ENCODE results near the gene MRPS27.

The MRPS27 gene

DNA sequence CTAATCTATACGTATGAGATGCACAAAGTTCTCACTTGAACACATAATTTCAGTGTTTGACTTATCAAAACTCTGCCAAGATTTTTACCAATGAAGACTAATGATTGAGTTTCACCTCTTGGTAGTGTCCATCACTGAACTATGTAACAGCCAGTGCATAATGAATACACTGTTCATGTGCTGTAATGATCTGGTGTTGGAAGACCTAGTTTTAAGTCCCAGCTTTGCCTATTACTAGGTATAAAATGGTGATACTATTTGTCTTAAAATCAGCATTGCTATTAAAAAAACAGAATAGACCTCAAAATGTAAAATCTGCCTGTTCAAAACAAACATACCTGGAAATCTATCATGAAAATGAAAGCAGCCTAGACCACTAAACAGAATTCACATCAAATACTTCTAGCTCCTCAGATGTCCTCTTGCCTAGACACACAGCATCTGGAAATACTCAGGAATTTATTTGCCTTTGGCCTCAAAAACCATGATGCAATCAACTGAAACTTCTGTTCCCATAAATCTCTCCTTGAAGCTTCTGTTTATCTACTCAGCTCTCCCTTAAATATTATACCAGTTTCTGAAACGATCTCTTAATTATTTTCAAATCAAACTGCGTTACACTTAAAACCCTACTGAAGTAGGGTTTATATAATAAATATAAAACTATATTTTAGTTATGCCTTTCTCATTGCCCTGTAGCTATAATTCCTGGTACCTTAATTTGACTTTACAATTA lies 38.1 kb downstream of the MRPS27 start:
- H3K36me3 ChIP-seq (ENCODE audit: control insufficient read depth, insufficient read depth, low read length), result no peaks in the 10 kb centered on the region

DNA sequence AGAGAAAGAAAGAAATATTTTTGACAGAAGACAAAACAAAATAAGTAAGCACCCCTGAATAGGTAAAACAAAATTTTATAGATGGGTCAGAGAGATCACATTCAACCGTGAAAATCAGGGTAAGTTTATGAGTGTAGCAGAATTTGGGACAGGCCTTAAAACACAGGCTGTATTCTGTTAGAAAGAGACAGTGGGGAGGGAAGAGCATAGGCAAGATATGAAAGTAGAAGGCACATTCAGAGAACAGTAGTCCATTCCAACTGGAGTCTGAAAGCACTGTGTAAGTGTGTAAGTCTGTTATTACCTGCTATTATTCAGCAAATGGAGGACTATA lies 38.6 kb downstream of the MRPS27 start:
- H3K79me1 ChIP-seq (ENCODE audit: low read length), result no peaks in the 10 kb centered on the region
- no peaks in the 10 kb centered on the region for H3K79me2 ChIP-seq (ENCODE audit: control insufficient read depth, insufficient read depth, low read length)
- H3K4ac ChIP-seq (ENCODE audit: low read depth, low read length), result no peak overlapping the region
- no peak overlapping the region for H3K23ac ChIP-seq (ENCODE audit: low read length)
- no CpG with 5 or more reads among the region's 1 CpG for WGBS (ENCODE audit: extremely low coverage, insufficient coverage, low lambda C conversion rate)
- no peak overlapping the region for H3K4me3 ChIP-seq (ENCODE audit: low read length)
- H4K8ac ChIP-seq (ENCODE audit: low read depth, low read length), result no peak overlapping the region
- H2AK5ac ChIP-seq (ENCODE audit: low read length), result no peak overlapping the region
- no peak overlapping the region for H3K56ac ChIP-seq (ENCODE audit: low read length)
- H3K27me3 ChIP-seq (ENCODE audit: insufficient read depth, low read length, poor library complexity), result no peaks in the 10 kb centered on the region
- no peak overlapping the region for H2BK120ac ChIP-seq (ENCODE audit: low read depth, low read length)
- no peak overlapping the region for H3K4me2 ChIP-seq (ENCODE audit: low read length)
- no peak overlapping the region for H3K18ac ChIP-seq (ENCODE audit: low read length)
- no peak for DNase-seq
- no peaks in the 10 kb centered on the region for H3K36me3 ChIP-seq (ENCODE audit: control insufficient read depth, insufficient read depth, low read length)
- H2BK5ac ChIP-seq (ENCODE audit: low read length), result no peak overlapping the region
- H3K27ac ChIP-seq (ENCODE audit: low read depth, low read length), result no peak overlapping the region
- H2BK15ac ChIP-seq (replicated peaks; ENCODE audit: low read depth), result no peak overlapping the region
- no peak overlapping the region for H4K5ac ChIP-seq (ENCODE audit: low read length)
- H3K4me1 ChIP-seq (ENCODE audit: control insufficient read depth, low read depth, low read length), result no peaks in the 10 kb centered on the region
- no peak overlapping the region for H3K9ac ChIP-seq (ENCODE audit: low read length)

More for the DNA sequence above, 38.1 kb downstream of the MRPS27 start:
- Histone ChIP-seq H3K4me3 (ENCODE audit: low read length) (no peak overlapping the region), H3K27ac (ENCODE audit: low read depth, low read length) (no peak overlapping the region), H3K27me3 (ENCODE audit: insufficient read depth, low read length, poor library complexity) (no peaks in the 10 kb centered on the region), H4K8ac (ENCODE audit: low read depth, low read length) (no peak overlapping the region), H3K79me1 (ENCODE audit: low read length) (no peaks in the 10 kb centered on the region), H3K4ac (ENCODE audit: low read depth, low read length) (no peak overlapping the region), H2AK5ac (ENCODE audit: low read length) (no peak overlapping the region), H3K4me2 (ENCODE audit: low read length) (no peak overlapping the region), H3K56ac (ENCODE audit: low read length) (no peak overlapping the region), H2BK5ac (ENCODE audit: low read length) (no peak overlapping the region), H3K18ac (ENCODE audit: low read length) (no peak overlapping the region), H2BK15ac (replicated peaks; ENCODE audit: low read depth) (no peak overlapping the region), H3K79me2 (ENCODE audit: control insufficient read depth, insufficient read depth, low read length) (no peaks in the 10 kb centered on the region), H3K23ac (ENCODE audit: low read length) (no peak overlapping the region), H2BK120ac (ENCODE audit: low read depth, low read length) (no peak overlapping the region), H4K5ac (ENCODE audit: low read length) (no peak overlapping the region), H3K4me1 (ENCODE audit: control insufficient read depth, low read depth, low read length) (no peaks in the 10 kb centered on the region), H3K9ac (ENCODE audit: low read length) (no peak overlapping the region)
- no CpG with 5 or more reads among the region's 3 CpGs for WGBS (ENCODE audit: extremely low coverage, insufficient coverage, low lambda C conversion rate)
- peak; percentile 77 for DNase-seq

DNA sequence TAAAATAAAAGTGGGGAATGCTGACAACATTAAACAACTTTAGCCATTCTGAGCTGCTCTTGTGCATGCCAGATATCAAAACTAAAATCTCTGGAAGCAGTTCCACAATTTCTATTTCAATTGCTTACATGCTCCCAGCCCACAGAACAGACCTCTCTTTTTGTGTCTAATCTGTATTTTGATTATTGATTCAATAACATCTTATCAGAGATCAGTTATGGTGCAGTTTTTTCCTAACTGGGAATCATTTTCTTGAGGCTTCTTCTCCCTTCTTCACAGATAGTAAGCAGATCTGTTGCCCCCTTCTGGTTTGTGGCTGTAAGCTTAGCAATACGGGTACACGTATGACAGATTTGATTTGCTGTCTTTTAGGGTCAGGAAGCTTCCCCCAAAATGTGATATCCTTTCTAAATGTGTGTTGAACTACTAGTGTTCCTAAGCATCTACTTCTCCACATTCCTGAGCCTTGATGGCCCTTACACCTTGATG lies 39.4 kb downstream of the MRPS27 start:
- no peak overlapping the region for H3K4me2 ChIP-seq (ENCODE audit: low read length)
- no peak overlapping the region for H3K56ac ChIP-seq (ENCODE audit: low read length)
- H3K4me3 ChIP-seq (ENCODE audit: low read length), result no peak overlapping the region
- H3K27me3 ChIP-seq (ENCODE audit: insufficient read depth, low read length, poor library complexity), result no peaks in the 10 kb centered on the region
- no peak overlapping the region for H2BK15ac ChIP-seq (replicated peaks; ENCODE audit: low read depth)
- no peak overlapping the region for H3K18ac ChIP-seq (ENCODE audit: low read length)
- H3K79me2 ChIP-seq (ENCODE audit: control insufficient read depth, insufficient read depth, low read length), result no peaks in the 10 kb centered on the region
- H3K4ac ChIP-seq (ENCODE audit: low read depth, low read length), result no peak overlapping the region
- no CpG with 5 or more reads among the region's 2 CpGs for WGBS (ENCODE audit: extremely low coverage, insufficient coverage, low lambda C conversion rate)
- no peaks in the 10 kb centered on the region for H3K36me3 ChIP-seq (ENCODE audit: control insufficient read depth, insufficient read depth, low read length)
- H3K27ac ChIP-seq (ENCODE audit: low read depth, low read length), result no peak overlapping the region
- H3K4me1 ChIP-seq (ENCODE audit: control insufficient read depth, low read depth, low read length), result no peaks in the 10 kb centered on the region
- no peak overlapping the region for H4K8ac ChIP-seq (ENCODE audit: low read depth, low read length)
- H3K23ac ChIP-seq (ENCODE audit: low read length), result no peak overlapping the region
- no peak overlapping the region for H2AK5ac ChIP-seq (ENCODE audit: low read length)
- H2BK5ac ChIP-seq (ENCODE audit: low read length), result no peak overlapping the region
- H2BK120ac ChIP-seq (ENCODE audit: low read depth, low read length), result no peak overlapping the region
- peak; percentile 76 for DNase-seq
- H3K9ac ChIP-seq (ENCODE audit: low read length), result no peak overlapping the region
- no peaks in the 10 kb centered on the region for H3K79me1 ChIP-seq (ENCODE audit: low read length)
- no peak overlapping the region for H4K5ac ChIP-seq (ENCODE audit: low read length)

DNA sequence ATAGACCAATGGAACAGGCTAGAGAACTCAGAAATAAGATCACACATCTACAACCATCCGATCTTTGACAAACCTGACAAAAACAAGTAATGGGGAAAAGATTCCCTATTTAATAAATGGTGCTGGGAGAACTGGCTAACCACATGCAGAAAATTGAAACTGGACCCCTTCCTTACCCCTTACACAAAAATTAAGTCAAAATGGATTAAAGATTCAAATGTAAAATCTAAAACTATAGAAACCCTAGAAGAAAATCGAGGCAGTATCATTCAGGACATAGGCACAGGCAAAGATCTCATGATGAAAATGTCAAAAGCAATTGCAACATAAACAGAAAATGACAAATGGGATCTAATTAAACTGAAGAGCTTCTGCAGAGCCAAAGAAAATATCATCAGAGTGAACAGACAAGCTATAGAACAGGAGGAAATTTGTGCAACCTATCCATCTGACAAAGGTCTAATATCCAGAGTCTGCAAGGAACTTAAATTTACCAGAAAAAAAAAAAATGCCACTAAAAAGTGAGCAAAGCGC lies 43.8 kb downstream of the MRPS27 start:
- Histone ChIP-seq H3K4ac (ENCODE audit: low read depth, low read length) (no peak overlapping the region), H4K5ac (ENCODE audit: low read length) (no peak overlapping the region), H3K4me3 (ENCODE audit: low read length) (no peak overlapping the region), H2BK15ac (replicated peaks; ENCODE audit: low read depth) (no peak overlapping the region), H3K27ac (ENCODE audit: low read depth, low read length) (no peak overlapping the region), H3K36me3 (ENCODE audit: control insufficient read depth, insufficient read depth, low read length) (no peaks in the 10 kb centered on the region), H3K9ac (ENCODE audit: low read length) (no peak overlapping the region), H3K4me1 (ENCODE audit: control insufficient read depth, low read depth, low read length) (no peaks in the 10 kb centered on the region), H3K18ac (ENCODE audit: low read length) (no peak overlapping the region), H3K79me1 (ENCODE audit: low read length) (no peaks in the 10 kb centered on the region), H2BK5ac (ENCODE audit: low read length) (no peak overlapping the region), H2BK120ac (ENCODE audit: low read depth, low read length) (no peak overlapping the region), H3K4me2 (ENCODE audit: low read length) (no peak overlapping the region), H3K56ac (ENCODE audit: low read length) (no peak overlapping the region), H4K8ac (ENCODE audit: low read depth, low read length) (no peak overlapping the region), H3K27me3 (ENCODE audit: insufficient read depth, low read length, poor library complexity) (no peaks in the 10 kb centered on the region), H3K79me2 (ENCODE audit: control insufficient read depth, insufficient read depth, low read length) (no peaks in the 10 kb centered on the region), H3K23ac (ENCODE audit: low read length) (no peak overlapping the region), H2AK5ac (ENCODE audit: low read length) (no peak overlapping the region)
- no peak for DNase-seq
- no CpG with 5 or more reads among the region's 3 CpGs for WGBS (ENCODE audit: extremely low coverage, insufficient coverage, low lambda C conversion rate)

DNA sequence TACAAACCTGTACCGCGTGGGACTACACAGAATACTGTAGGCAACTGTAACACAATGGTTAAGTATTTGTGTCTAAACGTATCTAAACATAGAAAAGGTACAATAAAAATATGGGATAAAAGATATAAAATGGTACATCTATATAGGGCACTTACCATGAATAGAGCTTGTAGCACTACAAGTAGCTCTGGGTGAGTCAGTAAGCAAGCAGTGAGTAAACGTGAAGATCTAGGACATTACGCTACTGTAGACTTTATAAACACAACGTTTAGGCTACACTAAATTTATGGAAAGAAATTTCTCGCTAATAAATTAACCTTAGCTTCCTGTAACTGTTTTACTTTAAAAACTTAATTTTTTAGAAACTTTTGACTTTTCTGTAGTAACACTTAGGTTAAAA lies 46.5 kb downstream of the MRPS27 start:
- H3K56ac ChIP-seq (ENCODE audit: low read length), result no peak overlapping the region
- no peaks in the 10 kb centered on the region for H3K4me1 ChIP-seq (ENCODE audit: control insufficient read depth, low read depth, low read length)
- H2AK5ac ChIP-seq (ENCODE audit: low read length), result no peak overlapping the region
- H2BK120ac ChIP-seq (ENCODE audit: low read depth, low read length), result no peak overlapping the region
- no peak overlapping the region for H3K4me2 ChIP-seq (ENCODE audit: low read length)
- H3K18ac ChIP-seq (ENCODE audit: low read length), result no peak overlapping the region
- H4K8ac ChIP-seq (ENCODE audit: low read depth, low read length), result no peak overlapping the region
- no peak overlapping the region for H3K9ac ChIP-seq (ENCODE audit: low read length)
- no peaks in the 10 kb centered on the region for H3K79me2 ChIP-seq (ENCODE audit: control insufficient read depth, insufficient read depth, low read length)
- H3K4ac ChIP-seq (ENCODE audit: low read depth, low read length), result no peak overlapping the region
- no peak overlapping the region for H4K5ac ChIP-seq (ENCODE audit: low read length)
- DNase-seq, result no peak
- no peak overlapping the region for H3K4me3 ChIP-seq (ENCODE audit: low read length)
- H2BK5ac ChIP-seq (ENCODE audit: low read length), result no peak overlapping the region
- H3K27ac ChIP-seq (ENCODE audit: low read depth, low read length), result no peak overlapping the region
- H2BK15ac ChIP-seq (replicated peaks; ENCODE audit: low read depth), result no peak overlapping the region
- H3K23ac ChIP-seq (ENCODE audit: low read length), result no peak overlapping the region
- no CpG with 5 or more reads among the region's 7 CpGs for WGBS (ENCODE audit: extremely low coverage, insufficient coverage, low lambda C conversion rate)
- H3K79me1 ChIP-seq (ENCODE audit: low read length), result peaks cover 2% of the 10 kb centered on the region
- H3K36me3 ChIP-seq (ENCODE audit: control insufficient read depth, insufficient read depth, low read length), result no peaks in the 10 kb centered on the region
- no peaks in the 10 kb centered on the region for H3K27me3 ChIP-seq (ENCODE audit: insufficient read depth, low read length, poor library complexity)

DNA sequence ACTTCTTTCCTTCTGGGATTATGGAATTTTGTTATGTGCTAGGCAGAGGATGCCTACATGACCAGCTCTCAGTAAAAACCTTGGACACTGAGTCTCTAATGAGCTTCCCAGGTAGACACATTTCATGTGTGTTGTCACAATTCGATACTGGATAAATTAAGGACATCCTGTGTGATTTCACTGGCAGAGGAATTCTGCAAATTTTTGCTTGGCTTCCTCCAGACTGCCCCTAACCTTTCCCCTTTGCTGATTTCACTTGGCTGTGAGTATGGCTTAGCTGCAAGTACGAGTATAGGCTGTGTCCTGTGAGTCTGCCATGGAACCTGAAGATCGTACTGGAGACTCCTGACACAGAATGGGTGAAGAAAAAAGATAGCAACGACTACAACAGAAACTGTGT lies 47.6 kb downstream of the MRPS27 start:
- no peak overlapping the region for H4K8ac ChIP-seq (ENCODE audit: low read depth, low read length)
- H3K9ac ChIP-seq (ENCODE audit: low read length), result no peak overlapping the region
- H3K4ac ChIP-seq (ENCODE audit: low read depth, low read length), result no peak overlapping the region
- WGBS (ENCODE audit: extremely low coverage, insufficient coverage, low lambda C conversion rate), result no CpG with 5 or more reads among the region's 4 CpGs
- H4K5ac ChIP-seq (ENCODE audit: low read length), result no peak overlapping the region
- no peak overlapping the region for H2BK5ac ChIP-seq (ENCODE audit: low read length)
- H3K4me3 ChIP-seq (ENCODE audit: low read length), result no peak overlapping the region
- H3K18ac ChIP-seq (ENCODE audit: low read length), result no peak overlapping the region
- peaks cover 2% of the 10 kb centered on the region for H3K79me1 ChIP-seq (ENCODE audit: low read length)
- no peaks in the 10 kb centered on the region for H3K4me1 ChIP-seq (ENCODE audit: control insufficient read depth, low read depth, low read length)
- no peak overlapping the region for H3K56ac ChIP-seq (ENCODE audit: low read length)
- H3K27me3 ChIP-seq (ENCODE audit: insufficient read depth, low read length, poor library complexity), result no peaks in the 10 kb centered on the region
- no peak overlapping the region for H2BK15ac ChIP-seq (replicated peaks; ENCODE audit: low read depth)
- no peak overlapping the region for H3K27ac ChIP-seq (ENCODE audit: low read depth, low read length)
- DNase-seq, result no peak
- no peak overlapping the region for H3K4me2 ChIP-seq (ENCODE audit: low read length)
- no peak overlapping the region for H2AK5ac ChIP-seq (ENCODE audit: low read length)
- H2BK120ac ChIP-seq (ENCODE audit: low read depth, low read length), result no peak overlapping the region
- H3K23ac ChIP-seq (ENCODE audit: low read length), result no peak overlapping the region
- no peaks in the 10 kb centered on the region for H3K79me2 ChIP-seq (ENCODE audit: control insufficient read depth, insufficient read depth, low read length)
- no peaks in the 10 kb centered on the region for H3K36me3 ChIP-seq (ENCODE audit: control insufficient read depth, insufficient read depth, low read length)
